ENCODE results near the gene SLITRK1. TPM values are rescaled to one million over a fixed set of nuclear protein-coding genes. Genes with fewer than 3 reads are reported as not detected.
A peak's percentile ranks its signal among the peaks of the same experiment; 100 is the strongest.

The SLITRK1 gene
- total RNA-seq, 1 donor from 2014 or later: 1.0 TPM

DNA sequence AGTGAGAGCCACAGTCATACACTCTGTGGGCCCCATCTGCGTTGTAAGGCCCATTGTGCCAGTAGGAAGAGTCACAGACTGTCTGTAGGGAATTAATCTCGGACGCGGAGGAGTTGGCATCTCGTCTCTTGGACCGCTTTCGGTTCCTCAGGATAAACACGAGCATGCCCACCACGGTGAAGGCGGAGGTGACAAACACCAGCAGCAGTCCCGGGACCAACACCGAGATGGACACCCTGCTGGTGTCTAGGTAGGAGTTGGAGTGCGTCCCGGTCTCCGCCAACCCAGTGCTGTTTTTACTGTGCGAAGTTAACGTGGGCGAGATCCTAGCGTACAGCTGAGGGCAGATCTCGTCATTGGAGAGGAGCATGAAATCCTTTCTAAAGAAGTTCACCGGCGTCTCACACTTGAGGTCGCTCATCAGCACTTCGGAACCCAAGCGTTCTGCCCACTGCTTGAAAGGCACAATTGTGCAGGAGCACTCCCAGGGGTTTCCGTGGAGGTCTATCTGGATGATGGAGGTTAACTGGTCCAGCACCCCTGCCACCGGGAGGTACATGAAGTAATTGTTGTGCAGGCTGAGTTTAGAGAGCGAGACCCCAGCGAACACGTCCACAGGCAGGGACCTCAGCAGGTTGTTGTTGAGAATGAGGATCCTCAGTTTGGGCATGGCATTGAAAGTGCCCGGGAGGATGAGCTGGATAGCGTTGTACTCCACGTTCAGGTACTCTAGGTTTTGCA lies 2.7 kb downstream of the SLITRK1 start:
- Mint-ChIP-seq H3K27ac (no peak overlapping the region), H3K36me3 (no peaks in the 10 kb centered on the region), H3K27me3 (ENCODE audit: low read depth) (peaks cover 90% of the 10 kb centered on the region), H3K4me3 (peak overlapping the region; percentile 53), H3K4me1 (peaks cover 42% of the 10 kb centered on the region), H3K9me3 (no peaks in the 10 kb centered on the region)
- TF ChIP-seq, protein P1, sequence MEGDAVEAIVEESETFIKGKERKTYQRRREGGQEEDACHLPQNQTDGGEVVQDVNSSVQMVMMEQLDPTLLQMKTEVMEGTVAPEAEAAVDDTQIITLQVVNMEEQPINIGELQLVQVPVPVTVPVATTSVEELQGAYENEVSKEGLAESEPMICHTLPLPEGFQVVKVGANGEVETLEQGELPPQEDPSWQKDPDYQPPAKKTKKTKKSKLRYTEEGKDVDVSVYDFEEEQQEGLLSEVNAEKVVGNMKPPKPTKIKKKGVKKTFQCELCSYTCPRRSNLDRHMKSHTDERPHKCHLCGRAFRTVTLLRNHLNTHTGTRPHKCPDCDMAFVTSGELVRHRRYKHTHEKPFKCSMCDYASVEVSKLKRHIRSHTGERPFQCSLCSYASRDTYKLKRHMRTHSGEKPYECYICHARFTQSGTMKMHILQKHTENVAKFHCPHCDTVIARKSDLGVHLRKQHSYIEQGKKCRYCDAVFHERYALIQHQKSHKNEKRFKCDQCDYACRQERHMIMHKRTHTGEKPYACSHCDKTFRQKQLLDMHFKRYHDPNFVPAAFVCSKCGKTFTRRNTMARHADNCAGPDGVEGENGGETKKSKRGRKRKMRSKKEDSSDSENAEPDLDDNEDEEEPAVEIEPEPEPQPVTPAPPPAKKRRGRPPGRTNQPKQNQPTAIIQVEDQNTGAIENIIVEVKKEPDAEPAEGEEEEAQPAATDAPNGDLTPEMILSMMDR (IDR thresholded peaks at IDR 0.05; ENCODE audit: unreplicated experiment): no peak
- no peak for DNase-seq (ENCODE audit: low spot score in 2 of 2, unreplicated experiment in 2 of 2)

- Mint-ChIP-seq H3K4me3 (peak overlapping the region; percentile 53), H3K27me3 (ENCODE audit: low read depth) (peaks cover 86% of the 10 kb centered on the region), H3K9me3 (no peaks in the 10 kb centered on the region), H3K4me1 (peaks cover 42% of the 10 kb centered on the region), H3K36me3 (no peaks in the 10 kb centered on the region), H3K27ac (no peak overlapping the region)
- DNase-seq (ENCODE audit: low spot score in 2 of 2, unreplicated experiment in 2 of 2): no peak
- TF ChIP-seq, protein P1 (IDR thresholded peaks at IDR 0.05; ENCODE audit: unreplicated experiment): no peak
Observed at GRCh38 chr13:83878691-83879430, 3.4 kb downstream of the SLITRK1 start.

GRCh38 chr13:83877651-83878355 lies 4.5 kb downstream of the SLITRK1 start:
- TF ChIP-seq, protein P1 (IDR thresholded peaks at IDR 0.05; ENCODE audit: unreplicated experiment): no peak
- Mint-ChIP-seq H3K4me1 (peaks cover 38% of the 10 kb centered on the region), H3K9me3 (no peaks in the 10 kb centered on the region), H3K27ac (no peak overlapping the region), H3K4me3 (no peak overlapping the region), H3K36me3 (no peaks in the 10 kb centered on the region), H3K27me3 (ENCODE audit: low read depth) (peaks cover 78% of the 10 kb centered on the region)
- DNase-seq (ENCODE audit: low spot score in 2 of 2, unreplicated experiment in 2 of 2): no peak

DNA sequence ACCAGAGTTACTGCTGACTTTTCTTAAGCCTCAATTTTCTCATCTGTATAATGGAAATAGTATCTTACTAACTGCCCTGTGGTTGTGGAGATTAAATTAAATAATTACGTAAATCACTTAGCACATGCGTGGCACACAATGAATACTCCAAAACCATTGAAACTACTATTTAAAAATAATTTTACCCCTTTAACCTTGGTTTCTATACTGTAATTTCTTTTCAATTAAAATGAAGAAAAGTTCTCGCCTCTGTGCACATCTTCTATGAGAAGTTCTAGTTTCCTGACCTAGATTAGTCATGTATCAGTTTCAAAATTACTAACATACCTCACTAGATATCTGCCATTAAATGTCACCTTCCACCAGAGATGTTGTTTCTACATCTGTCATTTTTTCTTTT lies 5.7 kb downstream of the SLITRK1 start:
- H3K9me3 Mint-ChIP-seq: no peaks in the 10 kb centered on the region
- no peak overlapping the region for H3K27ac Mint-ChIP-seq
- H3K4me3 Mint-ChIP-seq: no peak overlapping the region
- TF ChIP-seq, protein P1 (IDR thresholded peaks at IDR 0.05; ENCODE audit: unreplicated experiment): no peak
- no peak for DNase-seq (ENCODE audit: low spot score in 2 of 2, unreplicated experiment in 2 of 2)
- peaks cover 65% of the 10 kb centered on the region for H3K27me3 Mint-ChIP-seq (ENCODE audit: low read depth)
- no peaks in the 10 kb centered on the region for H3K36me3 Mint-ChIP-seq
- peaks cover 26% of the 10 kb centered on the region for H3K4me1 Mint-ChIP-seq

DNA sequence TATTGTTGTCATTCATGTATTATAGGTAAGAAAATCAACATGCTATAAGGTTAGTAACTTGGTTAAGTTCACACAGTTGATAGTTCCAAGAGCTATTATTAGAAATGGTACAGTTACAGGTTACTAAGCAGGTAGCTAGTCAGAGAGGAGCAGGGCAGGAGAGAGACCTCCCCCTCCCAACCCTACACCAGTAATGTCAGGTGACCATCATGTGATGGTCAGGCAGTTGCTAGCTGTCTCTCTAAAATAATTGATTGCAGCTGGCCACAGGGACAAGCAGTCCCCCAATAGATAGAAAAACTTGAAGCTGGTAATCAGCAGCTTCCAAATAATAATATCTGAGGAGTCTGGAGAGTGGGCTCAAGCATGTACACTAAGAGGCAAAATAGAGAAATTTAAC lies 14.6 kb downstream of the SLITRK1 start:
- Mint-ChIP-seq H3K27ac (no peak overlapping the region), H3K4me1 (no peaks in the 10 kb centered on the region), H3K4me3 (no peak overlapping the region), H3K36me3 (no peaks in the 10 kb centered on the region), H3K9me3 (no peaks in the 10 kb centered on the region), H3K27me3 (ENCODE audit: low read depth) (no peaks in the 10 kb centered on the region)
- TF ChIP-seq, protein P1 (IDR thresholded peaks at IDR 0.05; ENCODE audit: unreplicated experiment): no peak
- no peak for DNase-seq (ENCODE audit: low spot score in 2 of 2, unreplicated experiment in 2 of 2)
